HepG2 (cell line): Measurements from ENCODE around the gene ZNF618. TPM values are rescaled to one million over a fixed set of nuclear protein-coding genes. Genes with fewer than 3 reads are reported as not detected.

Experiments used
- AHR ChIP-seq: IDR thresholded peaks from 2 replicates; pipeline ENCODE4 v1.6.1; 2018; ENCODE audit warnings: missing genetic modification reagents, missing compliant biosample characterization
- BRF2 ChIP-seq: sonication (generic); formaldehyde crosslinking; IDR thresholded peaks from 2 replicates; pipeline ENCODE4 v1.8.1; 2022; ENCODE audit warnings: mild to moderate bottlenecking, missing genetic modification reagents
- CEBPB ChIP-seq: IDR thresholded peaks from 2 replicates; pipeline ENCODE4 v1.6.1; 2011; ENCODE audit warnings: low read depth, low read length, improper control_type of control experiment, borderline replicate concordance
- CENPBD1 ChIP-seq: sonication (generic); formaldehyde crosslinking; IDR thresholded peaks from 2 replicates; pipeline ENCODE4 v1.8.0; 2022; ENCODE audit warnings: missing genetic modification reagents, low read depth, mild to moderate bottlenecking, borderline replicate concordance
- FOXJ3 ChIP-seq: sonication (generic); formaldehyde crosslinking; IDR thresholded peaks from 2 replicates; pipeline ENCODE4 v1.4.0; 2020; ENCODE audit warnings: missing genetic modification reagents, mild to moderate bottlenecking, borderline replicate concordance
- HDAC2 ChIP-seq: sonication (generic); formaldehyde crosslinking; IDR thresholded peaks from 2 replicates; pipeline ENCODE4 v1.4.0; 2020; ENCODE audit warnings: missing genetic modification reagents
- HDAC6 ChIP-seq: fragments of 200-600 bp; sonication (generic); IDR thresholded peaks from 2 replicates; pipeline ENCODE4 v1.7.0; 2017; ENCODE audit warnings: mild to moderate bottlenecking, antibody characterized with exemption, low read length, low read depth
- HIVEP1 ChIP-seq: sonication (generic); formaldehyde crosslinking; IDR thresholded peaks from 2 replicates; pipeline ENCODE4 v1.4.0; 2020; ENCODE audit warnings: mild to moderate bottlenecking, missing genetic modification reagents
- IKZF1 ChIP-seq: fragments of 450-650 bp; IDR thresholded peaks from 2 replicates; pipeline ENCODE4 v1.7.1; 2016
- NKX3-1 ChIP-seq: sonication (generic); formaldehyde crosslinking; IDR thresholded peaks from 2 replicates; pipeline ENCODE4 v1.5.0; 2020; ENCODE audit warnings: missing genetic modification reagents
- POGK ChIP-seq: sonication (generic); formaldehyde crosslinking; conservative IDR thresholded peaks from 2 replicates; pipeline ENCODE4 v1.8.0; 2022; ENCODE audit warnings: mild to moderate bottlenecking, moderate library complexity, missing genetic modification reagents
- RARG ChIP-seq: sonication (generic); formaldehyde crosslinking; IDR thresholded peaks from 2 replicates; pipeline ENCODE4 v1.4.0; 2020; ENCODE audit warnings: low read depth, mild to moderate bottlenecking, missing genetic modification reagents
- SAP130 ChIP-seq: IDR thresholded peaks from 2 replicates; pipeline ENCODE4 v1.6.1; 2016; ENCODE audit warnings: low read depth
- SIX1 ChIP-seq: sonication (generic); formaldehyde crosslinking; IDR thresholded peaks from 2 replicates; pipeline ENCODE4 v1.4.0; 2020; ENCODE audit warnings: missing genetic modification reagents, borderline replicate concordance
- SRSF4 ChIP-seq: fragments of 200-400 bp; formaldehyde crosslinking; IDR thresholded peaks from one replicate; pipeline ENCODE4 v1.6.1; 2018; ENCODE audit warnings: mild to moderate bottlenecking, low read depth, low read length, moderate library complexity; ENCODE audit not compliant: poor library complexity, severe bottlenecking
- TRAFD1 ChIP-seq: sonication (generic); formaldehyde crosslinking; IDR thresholded peaks from 2 replicates; pipeline ENCODE4 v1.5.1; 2020; ENCODE audit warnings: missing genetic modification reagents, mild to moderate bottlenecking, borderline replicate concordance
- YEATS2 ChIP-seq: sonication (generic); formaldehyde crosslinking; IDR thresholded peaks from 2 replicates; pipeline ENCODE4 v1.4.0; 2020; ENCODE audit warnings: missing genetic modification reagents, borderline replicate concordance
- YEATS4 ChIP-seq: sonication (generic); formaldehyde crosslinking; IDR thresholded peaks from 2 replicates; pipeline ENCODE4 v1.4.0; 2020; ENCODE audit warnings: missing genetic modification reagents, borderline replicate concordance
- ZMYM4 ChIP-seq: sonication (generic); formaldehyde crosslinking; IDR thresholded peaks from 2 replicates; pipeline ENCODE4 v1.8.1; 2023; ENCODE audit warnings: mild to moderate bottlenecking, missing genetic modification reagents
- ZNF24 ChIP-seq: fragments of 450-650 bp; IDR thresholded peaks from 2 replicates; pipeline ENCODE4 v1.6.1; 2017; ENCODE audit warnings: antibody characterized with exemption, mild to moderate bottlenecking
- ZNF280B ChIP-seq: sonication (generic); formaldehyde crosslinking; IDR thresholded peaks from 2 replicates; pipeline ENCODE4 v1.5.0; 2020; ENCODE audit warnings: missing genetic modification reagents, mild to moderate bottlenecking, borderline replicate concordance
- ZNF709 ChIP-seq: sonication (generic); formaldehyde crosslinking; IDR thresholded peaks from 2 replicates; pipeline ENCODE4 v1.5.0; 2020; ENCODE audit warnings: mild to moderate bottlenecking, missing genetic modification reagents
- ZSCAN9 ChIP-seq: IDR thresholded peaks from 2 replicates; pipeline ENCODE4 v1.6.1; 2016; ENCODE audit warnings: borderline replicate concordance
- polyA plus RNA-seq, 8 experiments: library from polyadenylated mRNA; depleted of rRNA in 3 of 8; stranded (reverse) in 7 of 8; unstranded in 1 of 8; fragments of >200 nt; fragmentation: Illumina TruSeq in 4 of 8; extraction: Trizol in 4 of 8; gene quantifications; 2 replicates each; pipeline versions ENCODE4 v1.2.1 to v1.2.3, GENCODE V29; 2011 to 2016; ENCODE audit warnings: low read depth in 4 of 8, missing spikeins in 1 of 8, mixed read lengths in 1 of 8; ENCODE audit not compliant: insufficient read depth in 1 of 8
- total RNA-seq, 5 experiments: library from RNA; depleted of rRNA; stranded (reverse); fragments of >200 nt; fragmentation: Illumina TruSeq; extraction: Trizol; gene quantifications; 2 replicates each; pipeline ENCODE4 v1.2.3, GENCODE V29; 2016; ENCODE audit warnings: low read depth in 1 of 5

The ZNF618 gene
- total and polyA plus RNA-seq, 2 of the 13 experiments (the other 11 are each of a cell fraction or from before 2014, with no cell fraction given): 0.07 TPM

- TF ChIP-seq TRAFD1 (CRISPR knock-in tag) (peak; percentile 97; the same call in 1 of the 2 replicates), ZNF709 (CRISPR knock-in tag) (peak; percentile 90; the same call in 1 of the 2 replicates), SIX1 (CRISPR knock-in tag) (peak; percentile 74; the same call in 1 of the 2 replicates), HIVEP1 (peak; percentile 96), AHR (CRISPR knock-in tag) (0 out of 2 replicates have a peak, but pooled peaks have one; percentile 87), FOXJ3 (CRISPR knock-in tag) (peak; percentile 92), YEATS4 (peak; percentile 64; the same call in 1 of the 2 replicates), ZNF24 (no peak; the same call in 1 of the 2 replicates), SRSF4 (no peak), CEBPB (no peak), YEATS2 (CRISPR knock-in tag) (peak; percentile 51; the same call in 1 of the 2 replicates), NKX3-1 (CRISPR knock-in tag) (no peak; the same call in 1 of the 2 replicates), HDAC2 (CRISPR knock-in tag) (peak; percentile 97), HDAC6 (no peak), ZNF280B (CRISPR knock-in tag) (peak; percentile 95), RARG (CRISPR knock-in tag) (peak; percentile 86; the same call in 1 of the 2 replicates), IKZF1 (no peak), ZMYM4 (peak; percentile 82), POGK (CRISPR knock-in tag) (peak; percentile 94), BRF2 (peak; percentile 96), ZSCAN9 (CRISPR knock-in tag) (peak; percentile 95), CENPBD1 (CRISPR knock-in tag) (no peak), SAP130 (CRISPR knock-in tag) (peak; percentile 99)
These were observed 202.1 kb downstream of the ZNF618 start, which contains the start of gene AMBP (continued) for GRCh38 chr9:114078021-114078780.
